Type B pancreatic cell (in vitro differentiated cells): ENCODE measurements around the gene ARHGEF10L. TPM values are rescaled to one million over a fixed set of nuclear protein-coding genes. Genes with fewer than 3 reads are reported as not detected.

Experiments
- DNase-seq: peaks from one replicate; pipeline ENCODE4 v3.0.0; 2021; ENCODE audit warnings: mixed read lengths; ENCODE audit not compliant: unreplicated experiment; ENCODE audit errors: extremely low spot score
- H3K27ac Mint-ChIP-seq: 2 replicates; pipeline ENCODE4 v1.8.0; 2021; ENCODE audit warnings: mild to moderate bottlenecking, mixed read lengths
- H3K27me3 Mint-ChIP-seq: 2 replicates; pipeline ENCODE4 v1.8.0; 2021; ENCODE audit warnings: mixed read lengths
- H3K36me3 Mint-ChIP-seq: 2 replicates; pipeline ENCODE4 v1.8.0; 2021; ENCODE audit warnings: mixed read lengths
- H3K4me1 Mint-ChIP-seq: one replicate; pipeline ENCODE4 v1.8.0; 2021; ENCODE audit warnings: mixed read lengths; ENCODE audit not compliant: unreplicated experiment
- H3K4me3 Mint-ChIP-seq: 2 replicates; pipeline ENCODE4 v1.8.0; 2021; ENCODE audit warnings: mild to moderate bottlenecking, mixed read lengths
- H3K9me3 Mint-ChIP-seq: 2 replicates; pipeline ENCODE4 v1.8.0; 2021; ENCODE audit warnings: mixed read lengths
- CTCF ChIP-seq: fragments of 200-600 bp; sonication (generic); conservative IDR thresholded peaks from 2 replicates; pipeline ENCODE4 v1.5.0; 2021; ENCODE audit warnings: antibody characterized with exemption, mild to moderate bottlenecking
- total RNA-seq: library from RNA; stranded (reverse); gene quantifications from 2 replicates; pipeline ENCODE4 v1.2.1, GENCODE V29; 2021; ENCODE audit warnings: low replicate concordance

Gene ARHGEF10L
- total RNA-seq, 1 donor from 2014 or later, result 36.0 TPM

GRCh38 chr1:17642943-17643342 is 103.4 kb downstream of the ARHGEF10L start:
- no peaks in the 10 kb centered on the region for H3K27me3 Mint-ChIP-seq
- H3K27ac Mint-ChIP-seq, result no peak overlapping the region
- no peaks in the 10 kb centered on the region for H3K4me1 Mint-ChIP-seq

GRCh38 chr1:17643861-17644703 is 104.6 kb downstream of the ARHGEF10L start:
- no peak for TF ChIP-seq CTCF
- H3K36me3 Mint-ChIP-seq, result peaks cover 8% of the 10 kb centered on the region
- H3K27me3 Mint-ChIP-seq, result no peaks in the 10 kb centered on the region
- DNase-seq, result no peak
- no peaks in the 10 kb centered on the region for H3K4me1 Mint-ChIP-seq
- no peak overlapping the region for H3K27ac Mint-ChIP-seq
- H3K4me3 Mint-ChIP-seq, result no peak overlapping the region
- no peaks in the 10 kb centered on the region for H3K9me3 Mint-ChIP-seq

More at GRCh38 chr1:17642943-17643342, 103.4 kb downstream of the ARHGEF10L start:
- no peaks in the 10 kb centered on the region for H3K9me3 Mint-ChIP-seq
- no peak for TF ChIP-seq CTCF
- H3K36me3 Mint-ChIP-seq, result peaks cover 8% of the 10 kb centered on the region
- no peak for DNase-seq
- no peak overlapping the region for H3K4me3 Mint-ChIP-seq

- peaks cover 10% of the 10 kb centered on the region for H3K36me3 Mint-ChIP-seq
- no peak for DNase-seq
- TF ChIP-seq CTCF, result no peak
- H3K27me3 Mint-ChIP-seq, result no peaks in the 10 kb centered on the region
- no peak overlapping the region for H3K27ac Mint-ChIP-seq
- H3K9me3 Mint-ChIP-seq, result no peaks in the 10 kb centered on the region
- H3K4me1 Mint-ChIP-seq, result no peaks in the 10 kb centered on the region
- no peak overlapping the region for H3K4me3 Mint-ChIP-seq
Observed at GRCh38 chr1:17645068-17645911, 105.8 kb downstream of the ARHGEF10L start.

GRCh38 chr1:17646444-17647280 is 107.2 kb downstream of the ARHGEF10L start:
- DNase-seq, result no peak
- Mint-ChIP-seq H3K27me3 (no peaks in the 10 kb centered on the region), H3K4me1 (no peaks in the 10 kb centered on the region), H3K9me3 (no peaks in the 10 kb centered on the region), H3K36me3 (peaks cover 6% of the 10 kb centered on the region), H3K27ac (peak overlapping the region; percentile 13), H3K4me3 (no peak overlapping the region)
- TF ChIP-seq CTCF, result no peak

GRCh38 chr1:17648457-17649145 is 109.1 kb downstream of the ARHGEF10L start:
- H3K36me3 Mint-ChIP-seq, result peaks cover 6% of the 10 kb centered on the region
- no peak for DNase-seq
- H3K27me3 Mint-ChIP-seq, result no peaks in the 10 kb centered on the region
- no peak for TF ChIP-seq CTCF
- H3K9me3 Mint-ChIP-seq, result no peaks in the 10 kb centered on the region
- no peak overlapping the region for H3K27ac Mint-ChIP-seq
- peaks cover 5% of the 10 kb centered on the region for H3K4me1 Mint-ChIP-seq
- no peak overlapping the region for H3K4me3 Mint-ChIP-seq
